A549 (cell line): ENCODE measurements around the gene AP4S1. TPM values are rescaled to one million over a fixed set of nuclear protein-coding genes. Genes with fewer than 3 reads are reported as not detected.

Experiments used
- ATAC-seq, 2 experiments: fragments of 200-7000 bp in 1 of 2; fragments of >200 bp in 1 of 2; cut with Nextera tagmentation in 1 of 2; cut with Tn5 transposase in 1 of 2; 3 replicates each; pipeline versions ENCODE4 v1.8.0 to v1.9.1; 2018 to 2020; ENCODE audit warnings: mild to moderate bottlenecking in 1 of 2, moderate library complexity in 1 of 2
- CTCF ChIA-PET: fragments of 300-600 bp; sonication (Branson Sonifier 250); formaldehyde crosslinking; extraction: SDS; loops from one replicate; lab custom pipeline; 2021; ENCODE audit warnings: antibody characterized with exemption, inconsistent platforms; lab: Yijun Ruan, JAX
- POLR2A ChIA-PET: fragments of 350-600 bp; formaldehyde crosslinking; extraction: SDS; loops from one replicate; lab custom pipeline; 2021; ENCODE audit warnings: antibody characterized with exemption, inconsistent platforms; lab: Yijun Ruan, JAX
- DNase-seq, 2 experiments: peaks; one replicate each; pipeline versions ENCODE4 v3.0.0 to v3.0.0-alpha.2; 2011 to 2016; ENCODE audit warnings: low read depth in 1 of 2, low spot score in 1 of 2
- FAIRE-seq: peaks from 2 replicates; lab custom pipeline; 2011; peaks lifted over from hg19 to GRCh38; lab: Jason Lieb, UNC
- H3K27ac ChIP-seq, 2 experiments: fragments of >200 bp; sonication (Bioruptor Twin); formaldehyde crosslinking; 3 replicates each; pipeline ENCODE4 v1.5.1; 2016 to 2017
- H3K4me1 ChIP-seq: fragments of >200 bp; sonication (Bioruptor Twin); formaldehyde crosslinking; 3 replicates; pipeline ENCODE4 v1.6.1; 2016
- H3K4me2 ChIP-seq: fragments of >200 bp; sonication (Bioruptor Twin); formaldehyde crosslinking; 3 replicates; pipeline ENCODE4 v1.6.1; 2016
- H3K4me3 ChIP-seq: fragments of >200 bp; sonication (Bioruptor Twin); formaldehyde crosslinking; 3 replicates; pipeline ENCODE4 v1.5.1; 2016
- H3K9me3 ChIP-seq: fragments of >200 bp; sonication (Bioruptor Twin); formaldehyde crosslinking; 3 replicates; pipeline ENCODE4 v1.6.1; 2016
- CBX2 ChIP-seq: fragments of 200-600 bp; sonication (generic); IDR thresholded peaks from 2 replicates; pipeline ENCODE4 v1.6.1; 2016; ENCODE audit warnings: low read depth, mild to moderate bottlenecking, borderline replicate concordance
- CBX8 ChIP-seq: fragments of 200-600 bp; sonication (generic); IDR thresholded peaks from 2 replicates; pipeline ENCODE4 v1.6.1; 2016
- CEBPB ChIP-seq, 2 experiments: fragments of >200 bp in 1 of 2; sonication (Bioruptor Twin) in 1 of 2; formaldehyde crosslinking in 1 of 2; IDR thresholded peaks; 2 replicates each; pipeline ENCODE4 v1.6.1; 2012 to 2016
- EHF ChIP-seq: fragments of 250-450 bp; sonication (Bioruptor Pico); IDR thresholded peaks from 2 replicates; pipeline ENCODE4 v1.5.0; 2020; ENCODE audit warnings: mild to moderate bottlenecking
- EHMT2 ChIP-seq: fragments of 200-600 bp; sonication (generic); IDR thresholded peaks from 2 replicates; pipeline ENCODE4 v1.6.1; 2016; ENCODE audit warnings: antibody characterized with exemption, low read depth, mild to moderate bottlenecking, moderate library complexity
- EP300 ChIP-seq, 2 experiments: fragments of >200 bp; sonication (Bioruptor Twin); formaldehyde crosslinking; IDR thresholded peaks; 2 replicates in 1 of 2; 3 replicates in 1 of 2; pipeline ENCODE4 v1.6.1; 2016 to 2017
- FOSL2 ChIP-seq, 2 experiments: fragments of 450-650 bp in 1 of 2; fragments of >200 bp in 1 of 2; sonication (Bioruptor Twin) in 1 of 2; formaldehyde crosslinking; IDR thresholded peaks; 2 replicates each; pipeline versions ENCODE4 v1.5.0 to v1.6.1; 2016 to 2020; ENCODE audit warnings: mild to moderate bottlenecking in 1 of 2, moderate library complexity in 1 of 2
- HEYL ChIP-seq: fragments of 250-450 bp; sonication (Bioruptor Pico); IDR thresholded peaks from 2 replicates; pipeline ENCODE4 v1.8.0; 2021; ENCODE audit warnings: mild to moderate bottlenecking, moderate library complexity
- HOXB13 ChIP-seq: fragments of 250-450 bp; sonication (Bioruptor Pico); IDR thresholded peaks from 2 replicates; pipeline ENCODE4 v1.5.0; 2020; ENCODE audit warnings: low read depth, mild to moderate bottlenecking, moderate library complexity
- MAFK ChIP-seq: fragments of 450-650 bp; IDR thresholded peaks from 2 replicates; pipeline ENCODE4 v1.6.1; 2014; ENCODE audit not compliant: partially characterized antibody
- MAZ ChIP-seq: fragments of 150-350 bp; IDR thresholded peaks from 2 replicates; pipeline ENCODE4 v1.6.1; 2014; ENCODE audit warnings: antibody characterized with exemption, low read depth, low read length, borderline replicate concordance
- PHF8 ChIP-seq: fragments of 200-600 bp; sonication (generic); IDR thresholded peaks from 2 replicates; pipeline ENCODE4 v1.6.1; 2016; ENCODE audit warnings: low read depth, mild to moderate bottlenecking, antibody characterized with exemption, moderate library complexity, borderline replicate concordance
- POLR2AphosphoS2 ChIP-seq: conservative IDR thresholded peaks from 2 replicates; pipeline ENCODE4 v1.6.1; 2012; ENCODE audit warnings: low read length, improper control_type of control experiment, inconsistent platforms
- RAD21 ChIP-seq, 2 experiments: fragments of >200 bp in 1 of 2; sonication (Bioruptor Twin) in 1 of 2; formaldehyde crosslinking in 1 of 2; IDR thresholded peaks in 1 of 2; conservative IDR thresholded peaks in 1 of 2; 2 replicates in 1 of 2; 3 replicates in 1 of 2; pipeline ENCODE4 v1.6.1; 2012 to 2018; ENCODE audit warnings: inconsistent platforms in 1 of 2
- RARB ChIP-seq: fragments of 250-450 bp; sonication (Bioruptor Pico); IDR thresholded peaks from 2 replicates; pipeline ENCODE4 v1.8.0; 2021; ENCODE audit warnings: mild to moderate bottlenecking, moderate library complexity
- RFX5 ChIP-seq: fragments of 450-650 bp; IDR thresholded peaks from 2 replicates; pipeline ENCODE4 v1.7.1; 2014; ENCODE audit warnings: antibody characterized with exemption, mild to moderate bottlenecking, moderate library complexity
- RNF2 ChIP-seq: fragments of 200-600 bp; sonication (generic); IDR thresholded peaks from 2 replicates; pipeline ENCODE4 v1.6.1; 2016; ENCODE audit warnings: low read depth, mild to moderate bottlenecking, antibody characterized with exemption, moderate library complexity, borderline replicate concordance
- SREBF2 ChIP-seq: fragments of 450-650 bp; IDR thresholded peaks from 2 replicates; pipeline ENCODE4 v1.6.1; 2014; ENCODE audit warnings: mild to moderate bottlenecking, moderate library complexity
- ZC3H11A ChIP-seq: fragments of 450-650 bp; IDR thresholded peaks from 2 replicates; pipeline ENCODE4 v1.6.1; 2014; ENCODE audit warnings: antibody characterized with exemption, mild to moderate bottlenecking
- ZFP36 ChIP-seq: fragments of 450-650 bp; IDR thresholded peaks from 2 replicates; pipeline ENCODE4 v1.6.1; 2014; ENCODE audit warnings: borderline replicate concordance; ENCODE audit not compliant: partially characterized antibody
- ZSCAN20 ChIP-seq: fragments of 250-450 bp; sonication (Bioruptor Pico); IDR thresholded peaks from 2 replicates; pipeline ENCODE4 v1.8.0; 2022; ENCODE audit warnings: mild to moderate bottlenecking, moderate library complexity
- WGBS: methylation state at CpG from one replicate; pipeline ENCODE4 v1.1.6; 2017; ENCODE audit errors: missing lambda C conversion rate; 5-methylcytosine and 5-hydroxymethylcytosine counted together
- polyA plus RNA-seq, 4 experiments: library from polyadenylated mRNA; depleted of rRNA in 3 of 4; stranded (reverse); fragments of >200 nt; fragmentation: RNase III in 1 of 4; extraction: RNeasy Plus Mini Kit Qiagen cat#74134 plus additional on column Dnase treatment in 1 of 4; gene quantifications; 2 replicates in 3 of 4; 3 replicates in 1 of 4; pipeline ENCODE4 v1.2.3, GENCODE V29; 2011 to 2017

AP4S1 gene
- polyA plus RNA-seq, 2 of the 4 experiments (the other 2 are of a cell fraction) = 12.4 to 13.4 TPM

GRCh38 chr14:31029016-31029970 is 3.8 kb downstream of the AP4S1 start:
- DNase-seq = no peak
- CTCF ChIA-PET = interaction anchor here (1.9 kb wide), 1 partner anchor 9 kb away, joined by 8 read pairs; no protein-coding TSS in a partner anchor
- TF ChIP-seq CEBPB (IDR thresholded peaks at IDR 0.05) (no peak), CBX8 (no peak), EHF (CRISPR knock-in tag) (no peak), ZSCAN20 (no peak), MAZ (no peak), RNF2 (no peak), CBX2 (no peak), RAD21 (conservative IDR thresholded peaks at IDR 0.05 in 1 of 2, IDR thresholded peaks at IDR 0.05 in 1 of 2) (no peak), PHF8 (no peak), SREBF2 (no peak), HOXB13 (no peak), MAFK (no peak), EHMT2 (no peak), RARB (CRISPR knock-in tag) (no peak), ZFP36 (no peak), POLR2AphosphoS2 (no peak), EP300 (IDR thresholded peaks at IDR 0.05) (no peak), HEYL (CRISPR knock-in tag) (no peak), ZC3H11A (no peak)
- TF ChIP-seq, all 56 proteins: peak for 0
- peak overlapping the region; percentile 21 for H3K4me2 ChIP-seq
- peaks cover 62% of the 10 kb centered on the region for H3K4me1 ChIP-seq
- H3K27ac ChIP-seq = peak overlapping the region; percentile 22 to 65; a peak in 4 of 6 replicates
- WGBS = 85% methylated on average over 3 of the region's 3 CpGs
- H3K4me3 ChIP-seq = no peak overlapping the region
- ATAC-seq = no peak
- no peak for FAIRE-seq
- POLR2A ChIA-PET = no interaction called here
- H3K9me3 ChIP-seq = no peaks in the 10 kb centered on the region

GRCh38 chr14:31030469-31030868 is 5.0 kb downstream of the AP4S1 start:
- TF ChIP-seq RFX5 = no peak
- TF ChIP-seq, all 56 proteins: peak for 0
- no peaks in the 10 kb centered on the region for H3K9me3 ChIP-seq
- ATAC-seq (no peak), DNase-seq (no peak), FAIRE-seq (no peak)
- H3K4me1 ChIP-seq = peaks cover 63% of the 10 kb centered on the region
- CTCF ChIA-PET = no interaction called here
- peak overlapping the region in 1 of 2 experiments; percentile 55; a peak in 3 of 6 replicates for H3K27ac ChIP-seq
- no peak overlapping the region for H3K4me3 ChIP-seq
- H3K4me2 ChIP-seq = no peak overlapping the region
- POLR2A ChIA-PET = no interaction called here
- 86% methylated on average over 5 of the region's 5 CpGs for WGBS

GRCh38 chr14:31036552-31036951 is 11.1 kb downstream of the AP4S1 start:
- 95% methylated on average over 4 of the region's 4 CpGs for WGBS
- ChIA-PET POLR2A (no interaction called here), CTCF (no interaction called here)
- Histone ChIP-seq H3K4me3 (no peak overlapping the region), H3K4me2 (no peak overlapping the region), H3K27ac (peak overlapping the region in 1 of 2 experiments; percentile 58; a peak in 3 of 6 replicates), H3K4me1 (peaks cover 45% of the 10 kb centered on the region)
- no peak for DNase-seq
- ATAC-seq = no peak
- TF ChIP-seq FOSL2 (IDR thresholded peaks at IDR 0.05) (no peak), FOSL2 (CRISPR knock-in tag; IDR thresholded peaks at IDR 0.05) (no peak), ZFP36 (no peak), HOXB13 (no peak), PHF8 (no peak)
- TF ChIP-seq, all 56 proteins: peak for 0
- no peaks in the 10 kb centered on the region for H3K9me3 ChIP-seq
- no peak for FAIRE-seq
